ENCODE data around the gene C1orf159. TPM values are rescaled to one million over a fixed set of nuclear protein-coding genes. Genes with fewer than 3 reads are reported as not detected.

C1orf159 gene
- total RNA-seq, 1 donor from 2014 or later = 11.8 TPM

GRCh38 chr1:1088801-1089680, 26.8 kb downstream of the C1orf159 start:
- no peaks in the 10 kb centered on the region for H3K4me1 ChIP-seq
- no peaks in the 10 kb centered on the region for H3K9me3 ChIP-seq
- intact Hi-C loops (cut with DNase I) = no loop called here
- no peaks in the 10 kb centered on the region for H3K27me3 ChIP-seq
- no peak overlapping the region for H3K4me3 ChIP-seq
- DNase-seq (ENCODE audit: extremely low spot score in 2 of 2) = no peak
- TF ChIP-seq CTCF (IDR thresholded peaks at IDR 0.05) (no peak), POLR2A (IDR thresholded peaks at IDR 0.05) (no peak), POLR2AphosphoS5 (IDR thresholded peaks at IDR 0.05; ENCODE audit: insufficient read depth in 1 of 2, low read depth in 1 of 2) (no peak)
- no peak overlapping the region for H3K27ac ChIP-seq
- H3K36me3 ChIP-seq = no peaks in the 10 kb centered on the region

- intact Hi-C loops (cut with DNase I) = no loop called here
- TF ChIP-seq POLR2AphosphoS5 (IDR thresholded peaks at IDR 0.05; ENCODE audit: insufficient read depth in 1 of 2, low read depth in 1 of 2) (no peak), POLR2A (IDR thresholded peaks at IDR 0.05) (no peak), CTCF (IDR thresholded peaks at IDR 0.05) (no peak)
- Histone ChIP-seq H3K9me3 (no peaks in the 10 kb centered on the region), H3K27me3 (no peaks in the 10 kb centered on the region), H3K27ac (no peak overlapping the region), H3K4me1 (no peaks in the 10 kb centered on the region), H3K4me3 (no peak overlapping the region), H3K36me3 (no peaks in the 10 kb centered on the region)
- DNase-seq (ENCODE audit: extremely low spot score in 2 of 2) = no peak
These were observed 27.7 kb downstream of the C1orf159 start for GRCh38 chr1:1088029-1088800.

- no peak overlapping the region for H3K27ac ChIP-seq
- intact Hi-C loops (cut with DNase I) = no loop called here
- H3K9me3 ChIP-seq = no peaks in the 10 kb centered on the region
- no peak for DNase-seq (ENCODE audit: extremely low spot score in 2 of 2)
- H3K36me3 ChIP-seq = no peaks in the 10 kb centered on the region
- TF ChIP-seq CTCF (IDR thresholded peaks at IDR 0.05) (no peak), POLR2A (IDR thresholded peaks at IDR 0.05) (no peak), POLR2AphosphoS5 (IDR thresholded peaks at IDR 0.05; ENCODE audit: insufficient read depth in 1 of 2, low read depth in 1 of 2) (no peak)
- H3K27me3 ChIP-seq = no peaks in the 10 kb centered on the region
- H3K4me1 ChIP-seq = no peaks in the 10 kb centered on the region
- no peak overlapping the region for H3K4me3 ChIP-seq
These were observed 28.4 kb downstream of the C1orf159 start for GRCh38 chr1:1087351-1088028.

- H3K27ac ChIP-seq = no peak overlapping the region
- TF ChIP-seq POLR2AphosphoS5 (IDR thresholded peaks at IDR 0.05; ENCODE audit: insufficient read depth in 1 of 2, low read depth in 1 of 2) (no peak), CTCF (IDR thresholded peaks at IDR 0.05) (no peak), POLR2A (IDR thresholded peaks at IDR 0.05) (no peak)
- intact Hi-C loops (cut with DNase I) = no loop called here
- no peaks in the 10 kb centered on the region for H3K9me3 ChIP-seq
- no peak for DNase-seq (ENCODE audit: extremely low spot score in 2 of 2)
- H3K4me1 ChIP-seq = no peaks in the 10 kb centered on the region
- no peak overlapping the region for H3K4me3 ChIP-seq
- no peaks in the 10 kb centered on the region for H3K36me3 ChIP-seq
- H3K27me3 ChIP-seq = no peaks in the 10 kb centered on the region
These were observed 29.0 kb downstream of the C1orf159 start for GRCh38 chr1:1086911-1087341.
